GM18520 (cell line): ENCODE results near the gene ZNF41.
"Not testable (repeated sequence)": the region's sequence is repeated elsewhere in the genome, so short reads cannot be mapped to it uniquely, and the experiment has no call there.

Experiments used
- ATAC-seq: cut with Tn5 transposase; IDR thresholded peaks from one replicate; pipeline ENCODE4 v1.9.1; 2021; ENCODE audit not compliant: unreplicated experiment

ZNF41 gene

DNA sequence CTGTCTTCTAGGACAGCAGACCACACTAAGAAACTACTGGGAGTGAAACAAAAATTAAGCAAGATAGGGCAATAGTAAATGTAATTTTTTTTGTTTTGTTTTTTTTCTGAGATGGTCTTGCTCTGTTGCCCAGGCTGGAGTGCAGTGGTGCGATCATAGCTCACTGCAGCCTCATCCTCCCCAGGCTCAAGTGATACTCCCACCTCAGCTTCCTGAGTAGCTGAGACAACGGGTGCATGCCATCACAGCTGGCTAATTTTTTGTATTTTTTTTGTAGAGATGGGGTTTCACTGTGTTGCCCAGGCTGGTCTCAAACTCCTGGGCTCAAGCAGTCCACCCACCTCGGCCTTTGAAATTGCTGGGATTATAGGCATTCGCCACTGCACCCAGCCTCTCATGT is 9.1 kb upstream of the ZNF41 start:
- ATAC-seq: not testable (repeated sequence)

- no peak for ATAC-seq
Measured at GRCh38 chrX:47489507-47490275, 6.7 kb upstream of the ZNF41 start.

GRCh38 chrX:47484885-47485284 is 1.9 kb upstream of the ZNF41 start:
- no peak for ATAC-seq

DNA sequence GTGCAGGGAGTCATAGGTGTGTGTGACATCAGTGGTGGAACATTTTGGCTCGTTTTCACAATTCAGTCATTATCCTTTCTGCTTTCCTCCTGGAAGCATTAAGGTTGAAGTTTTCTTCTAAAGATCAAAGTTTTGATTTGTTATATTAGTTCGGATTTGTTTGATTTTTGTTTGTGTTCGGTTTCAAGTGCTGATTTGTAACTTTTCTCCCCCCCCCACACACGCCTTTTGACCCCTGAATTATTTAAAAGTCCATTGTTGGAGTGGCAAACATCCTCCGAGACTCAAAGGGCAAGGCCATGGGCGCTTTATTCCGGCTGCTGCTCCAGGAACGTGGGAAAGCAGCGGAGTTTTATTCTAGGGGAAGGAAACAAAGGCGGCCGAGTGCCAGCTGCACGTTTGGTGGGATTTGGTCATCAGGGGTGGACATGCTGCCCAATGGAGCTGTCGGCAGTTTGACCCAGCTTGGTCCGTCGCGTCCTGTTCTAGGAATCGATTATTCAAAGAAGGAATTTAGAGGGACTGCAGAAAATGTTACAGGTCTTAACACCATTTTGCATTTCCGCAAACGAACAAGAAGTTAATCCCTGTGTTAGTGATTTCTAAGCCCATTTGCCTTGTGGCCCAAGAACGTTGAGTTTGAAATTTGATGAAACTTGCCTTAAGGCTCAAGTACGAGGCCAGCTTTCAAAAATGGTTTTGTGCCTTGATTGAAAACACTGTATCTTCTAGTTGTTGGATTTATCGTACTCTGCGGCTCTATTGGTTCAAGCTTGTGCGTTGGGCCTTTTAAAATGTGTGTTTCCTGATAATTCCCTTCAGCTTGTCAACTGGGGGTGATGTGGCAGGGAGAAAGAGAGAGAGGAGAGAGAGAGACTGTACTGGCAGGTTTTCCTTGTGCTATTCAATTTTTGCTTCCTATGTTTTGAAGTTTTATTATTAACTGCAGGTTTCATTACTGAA is 565 bp upstream of the ZNF41 start:
- ATAC-seq: no peak

GRCh38 chrX:47482065-47482511 is 934 bp downstream of the ZNF41 start:
- ATAC-seq: no peak

- no peak for ATAC-seq
Measured at GRCh38 chrX:47481160-47481559, 1.9 kb downstream of the ZNF41 start.

DNA sequence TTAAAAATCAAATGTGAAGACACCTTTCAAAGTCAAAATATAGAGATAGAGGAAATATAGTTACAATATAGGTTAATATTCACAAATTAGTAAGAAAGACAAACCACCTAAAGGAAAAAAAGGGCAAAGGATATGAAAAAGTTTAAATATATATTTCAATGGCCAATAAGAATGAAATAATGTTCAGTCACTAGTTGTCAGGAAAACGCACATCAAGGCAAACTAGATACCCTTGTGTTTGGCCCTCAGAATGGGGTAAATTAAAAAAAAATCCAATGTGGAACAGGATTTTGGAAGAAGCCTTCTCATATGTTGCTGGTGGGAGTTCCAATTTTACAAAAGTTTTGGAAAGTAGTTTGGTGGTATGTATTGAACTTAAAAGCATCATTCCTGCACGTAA is 2.4 kb downstream of the ZNF41 start:
- no peak for ATAC-seq

GRCh38 chrX:47475476-47475875 is 7.5 kb downstream of the ZNF41 start:
- ATAC-seq: no peak

DNA sequence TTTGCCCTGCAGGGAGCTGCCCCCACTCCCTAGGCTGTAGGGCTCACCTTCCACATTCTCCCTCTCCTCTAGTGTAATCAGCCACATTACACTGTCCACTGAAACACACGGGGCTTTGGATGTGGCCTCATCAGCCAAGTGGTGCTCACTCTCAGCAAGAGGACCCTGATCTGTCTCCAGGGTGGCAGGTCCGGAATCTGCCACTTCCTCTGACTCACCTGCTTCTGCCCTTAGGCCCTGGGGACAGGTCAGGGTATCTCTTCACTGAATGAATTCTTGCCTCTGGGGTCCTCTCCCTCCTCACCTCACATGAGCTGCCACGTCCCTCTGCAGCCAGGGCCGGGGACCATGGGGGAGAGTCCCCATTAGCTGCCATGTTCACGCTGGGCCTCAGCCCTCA is 15.9 kb downstream of the ZNF41 start:
- no peak for ATAC-seq

DNA sequence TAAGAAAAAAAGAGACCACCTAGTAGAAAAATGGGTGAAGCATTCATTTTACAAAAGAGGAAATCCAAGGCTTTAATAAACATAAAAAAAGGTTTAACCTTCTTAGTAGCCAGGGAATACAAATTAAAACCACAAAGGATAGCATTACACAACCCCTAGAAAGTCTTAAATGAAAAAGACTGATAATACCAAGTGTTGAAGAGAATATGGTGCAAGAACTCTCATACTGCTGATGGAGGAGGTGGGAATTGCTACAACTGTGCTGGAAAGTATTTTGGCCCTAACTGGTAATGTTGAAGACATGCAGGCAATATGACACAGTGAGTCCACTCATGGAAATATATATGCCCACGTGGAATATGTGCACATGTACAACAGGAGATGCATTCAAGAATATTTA is 22.5 kb downstream of the ZNF41 start:
- ATAC-seq: no peak

GRCh38 chrX:47458528-47458927 is 24.5 kb downstream of the ZNF41 start:
- ATAC-seq: no peak

DNA sequence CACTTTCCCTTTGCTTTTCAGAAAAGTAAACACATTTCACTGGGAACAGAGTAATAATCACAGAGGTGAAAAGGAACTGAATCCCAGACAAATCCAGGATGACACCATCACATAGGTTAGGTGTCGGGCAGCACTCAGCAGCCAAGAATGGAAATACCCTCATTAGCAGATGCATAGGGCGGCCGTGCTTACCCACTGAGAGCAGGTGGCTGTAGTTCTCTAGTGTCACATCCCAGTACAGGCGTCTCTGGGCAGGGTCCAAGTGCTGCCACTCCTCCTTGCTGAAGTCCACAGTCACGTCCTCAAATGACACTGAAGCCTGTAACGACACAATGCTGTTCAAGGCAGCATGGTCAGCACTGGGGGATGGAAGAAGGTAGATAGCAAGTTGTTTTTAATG is 26.9 kb downstream of the ZNF41 start:
- no peak for ATAC-seq

DNA sequence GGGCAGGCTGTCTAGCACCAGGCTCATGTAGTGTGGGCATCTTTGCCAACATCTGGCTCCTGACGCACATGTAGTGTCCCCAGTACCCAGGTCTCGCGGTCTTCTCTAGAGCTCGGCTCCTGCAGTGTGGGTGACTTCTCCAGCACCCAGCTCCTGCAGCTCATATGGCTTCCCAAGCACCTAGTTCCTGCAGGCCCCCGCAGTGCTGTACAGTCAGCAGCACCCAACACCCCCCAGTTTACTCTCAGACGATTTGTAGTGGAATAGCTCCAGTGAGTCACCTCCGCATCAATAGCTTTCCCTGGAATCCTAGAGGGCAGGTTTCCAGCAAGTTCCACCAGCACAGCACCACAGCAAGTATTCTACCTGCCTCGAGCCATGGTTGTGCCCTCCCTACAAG is 30.9 kb downstream of the ZNF41 start:
- no peak for ATAC-seq

DNA sequence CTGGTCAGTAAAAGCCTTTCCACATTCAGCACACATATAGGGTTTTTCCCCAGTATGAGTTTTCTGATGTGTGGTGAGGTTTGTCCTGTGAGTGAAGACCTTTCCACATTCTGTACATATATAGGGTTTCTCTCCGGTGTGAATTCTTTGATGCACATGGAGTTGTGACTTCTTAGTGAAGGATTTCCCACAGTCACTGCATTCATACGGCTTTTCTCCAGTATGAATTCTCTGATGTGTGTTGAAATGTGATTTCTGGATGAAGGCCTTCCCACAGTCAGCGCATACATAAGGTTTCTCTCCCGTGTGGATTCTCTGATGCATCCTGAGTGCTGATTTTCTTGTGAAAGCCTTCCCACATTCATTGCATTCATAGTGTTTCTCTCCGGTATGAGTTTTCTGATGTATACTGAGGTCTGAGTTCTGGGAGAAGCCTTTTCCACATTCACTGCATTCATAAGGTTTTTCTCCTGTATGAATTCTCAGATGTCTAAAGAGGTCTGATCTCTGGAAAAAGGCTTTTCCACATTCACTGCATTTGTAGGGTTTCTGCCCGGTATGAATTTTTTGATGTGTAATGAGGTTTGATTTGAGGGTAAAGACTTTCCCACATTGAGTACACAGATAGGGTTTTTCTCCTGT is 34.7 kb downstream of the ZNF41 start:
- no peak for ATAC-seq

DNA sequence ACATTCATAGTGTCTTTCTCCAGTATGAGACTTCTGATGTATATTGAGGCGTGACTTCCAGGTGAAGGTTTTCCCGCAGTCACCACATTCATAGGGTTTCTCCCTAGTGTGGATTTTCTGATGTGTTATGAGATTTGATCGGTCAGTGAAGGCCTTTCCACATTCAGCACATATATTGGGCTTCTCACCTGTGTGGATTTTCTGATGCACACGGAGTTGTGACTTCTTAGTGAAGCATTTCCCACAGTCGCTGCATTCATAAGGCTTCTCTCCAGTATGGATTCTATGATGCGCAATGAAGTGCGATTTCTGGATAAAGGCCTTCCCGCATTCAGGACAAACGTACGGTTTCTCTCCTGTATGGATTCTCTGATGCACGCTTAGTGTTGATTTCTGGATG is 35.4 kb downstream of the ZNF41 start:
- ATAC-seq: no peak

GRCh38 chrX:47446971-47447370 is 36.1 kb downstream of the ZNF41 start:
- ATAC-seq: no peak

DNA sequence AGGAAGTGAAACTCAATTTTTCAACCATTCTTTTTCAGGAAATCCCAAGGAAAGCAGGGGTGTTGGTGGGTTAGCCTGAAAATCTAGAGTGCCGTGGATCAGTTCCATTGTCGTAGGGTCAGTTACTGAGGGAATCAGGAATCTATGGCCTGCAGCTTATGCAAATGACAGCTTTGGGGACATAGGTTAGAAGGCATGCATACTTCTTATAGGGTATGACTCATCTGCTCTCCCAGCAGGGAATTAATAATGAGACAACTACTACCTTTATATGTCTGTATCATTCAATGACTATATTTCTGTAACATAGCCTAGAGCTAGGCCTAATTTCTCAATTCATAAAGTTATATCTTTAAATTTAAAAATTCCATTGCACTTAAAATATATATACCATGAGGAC is 36.6 kb downstream of the ZNF41 start:
- no peak for ATAC-seq

GRCh38 chrX:47430925-47431324 is 52.1 kb downstream of the ZNF41 start:
- ATAC-seq: no peak

GRCh38 chrX:47422444-47422843 is 60.6 kb downstream of the ZNF41 start:
- no peak for ATAC-seq

DNA sequence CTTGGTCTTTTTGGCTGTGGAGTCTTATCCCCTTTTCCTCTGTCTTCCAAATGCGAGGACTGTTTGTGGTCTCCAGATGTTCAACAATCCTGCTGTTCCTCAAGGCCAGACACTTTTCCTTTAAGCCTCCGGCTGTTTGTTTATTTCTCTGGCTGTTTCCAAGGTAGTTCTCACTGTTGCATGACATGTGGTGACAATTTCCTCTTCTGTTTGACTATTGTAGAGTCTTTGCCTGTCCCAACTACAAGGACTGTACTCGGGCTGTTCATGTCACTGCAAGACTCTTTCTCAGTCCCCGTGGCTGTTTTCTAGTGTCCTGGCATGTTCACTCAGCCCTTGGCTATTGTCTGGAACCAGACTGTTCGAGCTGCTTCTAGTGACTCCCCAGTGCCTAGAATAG is 62.1 kb downstream of the ZNF41 start:
- no peak for ATAC-seq

GRCh38 chrX:47420265-47420664 is 62.8 kb downstream of the ZNF41 start:
- no peak for ATAC-seq

DNA sequence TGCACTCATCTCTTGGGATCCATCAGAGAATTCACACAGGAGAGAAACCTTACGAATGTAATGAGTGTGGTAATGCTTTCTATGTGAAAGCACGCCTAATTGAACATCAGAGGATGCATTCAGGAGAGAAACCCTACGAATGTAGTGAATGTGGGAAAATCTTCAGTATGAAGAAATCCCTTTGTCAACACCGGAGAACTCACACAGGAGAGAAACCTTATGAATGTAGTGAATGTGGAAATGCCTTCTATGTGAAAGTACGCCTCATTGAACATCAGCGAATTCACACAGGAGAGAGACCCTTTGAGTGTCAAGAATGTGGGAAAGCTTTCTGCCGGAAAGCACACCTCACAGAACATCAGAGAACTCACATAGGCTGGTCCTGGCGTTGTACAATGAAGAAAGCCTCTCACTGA is 69.8 kb downstream of the ZNF41 start:
- no peak for ATAC-seq
